A549 (cell line): ENCODE results near the gene HPS5. TPM values are rescaled to one million over a fixed set of nuclear protein-coding genes. Genes with fewer than 3 reads are reported as not detected.

Source experiments
- ATAC-seq, 2 experiments: fragments of 200-7000 bp in 1 of 2; fragments of >200 bp in 1 of 2; cut with Nextera tagmentation in 1 of 2; cut with Tn5 transposase in 1 of 2; 3 replicates each; pipeline versions ENCODE4 v1.8.0 to v1.9.1; 2018 to 2020; ENCODE audit warnings: mild to moderate bottlenecking in 1 of 2, moderate library complexity in 1 of 2
- CTCF ChIA-PET: fragments of 300-600 bp; sonication (Branson Sonifier 250); formaldehyde crosslinking; extraction: SDS; loops from one replicate; lab custom pipeline; 2021; ENCODE audit warnings: antibody characterized with exemption, inconsistent platforms; lab: Yijun Ruan, JAX
- POLR2A ChIA-PET: fragments of 350-600 bp; formaldehyde crosslinking; extraction: SDS; loops from one replicate; lab custom pipeline; 2021; ENCODE audit warnings: antibody characterized with exemption, inconsistent platforms; lab: Yijun Ruan, JAX
- DNase-seq, 2 experiments: peaks; one replicate each; pipeline versions ENCODE4 v3.0.0 to v3.0.0-alpha.2; 2011 to 2016; ENCODE audit warnings: low read depth in 1 of 2, low spot score in 1 of 2
- FAIRE-seq: peaks from 2 replicates; lab custom pipeline; 2011; peaks lifted over from hg19 to GRCh38; lab: Jason Lieb, UNC
- H3K27ac ChIP-seq, 2 experiments: fragments of >200 bp; sonication (Bioruptor Twin); formaldehyde crosslinking; 3 replicates each; pipeline ENCODE4 v1.5.1; 2016 to 2017
- H3K4me1 ChIP-seq: fragments of >200 bp; sonication (Bioruptor Twin); formaldehyde crosslinking; 3 replicates; pipeline ENCODE4 v1.6.1; 2016
- H3K4me2 ChIP-seq: fragments of >200 bp; sonication (Bioruptor Twin); formaldehyde crosslinking; 3 replicates; pipeline ENCODE4 v1.6.1; 2016
- H3K4me3 ChIP-seq: fragments of >200 bp; sonication (Bioruptor Twin); formaldehyde crosslinking; 3 replicates; pipeline ENCODE4 v1.5.1; 2016
- H3K9me3 ChIP-seq: fragments of >200 bp; sonication (Bioruptor Twin); formaldehyde crosslinking; 3 replicates; pipeline ENCODE4 v1.6.1; 2016
- BHLHE40 ChIP-seq: IDR thresholded peaks from 2 replicates; pipeline ENCODE4 v1.6.1; 2012; ENCODE audit warnings: low read depth, low read length, inconsistent platforms
- CHD4 ChIP-seq: fragments of 200-600 bp; sonication (generic); IDR thresholded peaks from 2 replicates; pipeline ENCODE4 v1.6.1; 2016; ENCODE audit warnings: antibody characterized with exemption, mild to moderate bottlenecking, borderline replicate concordance
- EP300 ChIP-seq, 2 experiments: fragments of >200 bp; sonication (Bioruptor Twin); formaldehyde crosslinking; IDR thresholded peaks; 2 replicates in 1 of 2; 3 replicates in 1 of 2; pipeline ENCODE4 v1.6.1; 2016 to 2017
- FOSB ChIP-seq: fragments of 250-450 bp; sonication (Bioruptor Pico); IDR thresholded peaks from 2 replicates; pipeline ENCODE4 v1.5.0; 2020; ENCODE audit warnings: mild to moderate bottlenecking, moderate library complexity
- FOSL2 ChIP-seq, 2 experiments: fragments of 450-650 bp in 1 of 2; fragments of >200 bp in 1 of 2; sonication (Bioruptor Twin) in 1 of 2; formaldehyde crosslinking; IDR thresholded peaks; 2 replicates each; pipeline versions ENCODE4 v1.5.0 to v1.6.1; 2016 to 2020; ENCODE audit warnings: mild to moderate bottlenecking in 1 of 2, moderate library complexity in 1 of 2
- FOXS1 ChIP-seq: fragments of 250-450 bp; sonication (Bioruptor Pico); IDR thresholded peaks from 2 replicates; pipeline ENCODE4 v1.5.0; 2020; ENCODE audit warnings: mild to moderate bottlenecking, moderate library complexity
- GATA3 ChIP-seq: IDR thresholded peaks from 2 replicates; pipeline ENCODE4 v1.6.1; 2012; ENCODE audit warnings: borderline replicate concordance
- HOXB13 ChIP-seq: fragments of 250-450 bp; sonication (Bioruptor Pico); IDR thresholded peaks from 2 replicates; pipeline ENCODE4 v1.5.0; 2020; ENCODE audit warnings: low read depth, mild to moderate bottlenecking, moderate library complexity
- HOXB5 ChIP-seq: fragments of 250-450 bp; sonication (Bioruptor Pico); IDR thresholded peaks from 2 replicates; pipeline ENCODE4 v1.5.0; 2020; ENCODE audit warnings: mild to moderate bottlenecking, moderate library complexity
- KDM5A ChIP-seq: fragments of 200-600 bp; sonication (generic); IDR thresholded peaks from 2 replicates; pipeline ENCODE4 v1.6.1; 2016; ENCODE audit warnings: antibody characterized with exemption, mild to moderate bottlenecking
- MAFK ChIP-seq: fragments of 450-650 bp; IDR thresholded peaks from 2 replicates; pipeline ENCODE4 v1.6.1; 2014; ENCODE audit not compliant: partially characterized antibody
- NPAS2 ChIP-seq: fragments of 250-450 bp; sonication (Bioruptor Pico); IDR thresholded peaks from 2 replicates; pipeline ENCODE4 v1.8.0; 2022; ENCODE audit warnings: mild to moderate bottlenecking, moderate library complexity, borderline replicate concordance
- RAD21 ChIP-seq, 2 experiments: fragments of >200 bp in 1 of 2; sonication (Bioruptor Twin) in 1 of 2; formaldehyde crosslinking in 1 of 2; IDR thresholded peaks in 1 of 2; conservative IDR thresholded peaks in 1 of 2; 2 replicates in 1 of 2; 3 replicates in 1 of 2; pipeline ENCODE4 v1.6.1; 2012 to 2018; ENCODE audit warnings: inconsistent platforms in 1 of 2
- RARB ChIP-seq: fragments of 250-450 bp; sonication (Bioruptor Pico); IDR thresholded peaks from 2 replicates; pipeline ENCODE4 v1.8.0; 2021; ENCODE audit warnings: mild to moderate bottlenecking, moderate library complexity
- RCOR1 ChIP-seq: fragments of 150-350 bp; IDR thresholded peaks from 2 replicates; pipeline ENCODE4 v1.6.1; 2014; ENCODE audit warnings: antibody characterized with exemption, low read length, low read depth
- RFX5 ChIP-seq: fragments of 450-650 bp; IDR thresholded peaks from 2 replicates; pipeline ENCODE4 v1.7.1; 2014; ENCODE audit warnings: antibody characterized with exemption, mild to moderate bottlenecking, moderate library complexity
- TFCP2L1 ChIP-seq: fragments of 250-450 bp; sonication (Bioruptor Pico); IDR thresholded peaks from 2 replicates; pipeline ENCODE4 v1.5.0; 2021; ENCODE audit warnings: mild to moderate bottlenecking
- TP53 ChIP-seq: fragments of 250-450 bp; sonication (Bioruptor Pico); IDR thresholded peaks from 2 replicates; pipeline ENCODE4 v1.5.0; 2021; ENCODE audit warnings: mild to moderate bottlenecking, moderate library complexity
- ZFP36 ChIP-seq: fragments of 450-650 bp; IDR thresholded peaks from 2 replicates; pipeline ENCODE4 v1.6.1; 2014; ENCODE audit warnings: borderline replicate concordance; ENCODE audit not compliant: partially characterized antibody
- WGBS: methylation state at CpG from one replicate; pipeline ENCODE4 v1.1.6; 2017; ENCODE audit errors: missing lambda C conversion rate; 5-methylcytosine and 5-hydroxymethylcytosine counted together
- polyA plus RNA-seq, 4 experiments: library from polyadenylated mRNA; depleted of rRNA in 3 of 4; stranded (reverse); fragments of >200 nt; fragmentation: RNase III in 1 of 4; extraction: RNeasy Plus Mini Kit Qiagen cat#74134 plus additional on column Dnase treatment in 1 of 4; gene quantifications; 2 replicates in 3 of 4; 3 replicates in 1 of 4; pipeline ENCODE4 v1.2.3, GENCODE V29; 2011 to 2017
- TF ChIP-seq, protein P1 (sequence below): fragments of 150-350 bp; IDR thresholded peaks from 2 replicates; pipeline ENCODE4 v1.6.1; 2014; ENCODE audit warnings: low read depth, mild to moderate bottlenecking, low read length
- TF ChIP-seq, protein P2 (sequence below): IDR thresholded peaks from 2 replicates; pipeline ENCODE4 v1.6.1; 2012
- TF ChIP-seq, protein P3 (sequence below): fragments of 200-600 bp; sonication (generic); IDR thresholded peaks from 2 replicates; pipeline ENCODE4 v1.6.1; 2016; ENCODE audit warnings: antibody characterized with exemption, mild to moderate bottlenecking, moderate library complexity
- TF ChIP-seq, protein P4 (sequence below): fragments of 250-450 bp; sonication (Bioruptor Pico); IDR thresholded peaks from 2 replicates; pipeline ENCODE4 v1.5.0; 2021; ENCODE audit warnings: mild to moderate bottlenecking, moderate library complexity, borderline replicate concordance
- TF ChIP-seq, protein P5 (sequence below): IDR thresholded peaks from 2 replicates; pipeline ENCODE4 v1.6.1; 2012; ENCODE audit warnings: low read depth, borderline replicate concordance
- TF ChIP-seq, protein P6 (sequence below): fragments of 450-650 bp; IDR thresholded peaks from 2 replicates; pipeline ENCODE4 v1.6.1; 2014; ENCODE audit warnings: antibody characterized with exemption

The HPS5 gene
- polyA plus RNA-seq, 2 of the 4 experiments (the other 2 are of a cell fraction), result 18.4 to 29.1 TPM

DNA sequence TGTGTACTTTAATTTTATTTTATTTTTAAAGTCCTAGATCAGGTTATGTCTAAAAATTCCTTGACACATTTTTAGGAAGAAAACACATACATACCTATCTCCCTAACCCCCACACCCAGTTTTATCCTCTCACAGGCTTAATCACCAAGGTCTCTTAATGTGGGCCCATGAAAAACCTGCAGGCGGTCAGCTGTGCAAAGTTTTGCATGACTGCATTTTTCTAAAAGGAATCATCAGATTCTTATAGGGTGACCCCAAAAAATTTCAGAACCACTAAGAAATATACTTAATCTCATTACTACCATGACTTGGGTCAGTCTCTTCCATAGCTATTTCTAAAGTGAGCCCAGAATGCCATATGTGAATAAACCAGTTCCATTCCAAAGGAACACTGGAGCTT lies 36.1 kb downstream of the HPS5 start:
- no peak overlapping the region for H3K4me2 ChIP-seq
- FAIRE-seq, result no peak
- H3K27ac ChIP-seq, result no peak overlapping the region
- no peak overlapping the region for H3K4me3 ChIP-seq
- no peaks in the 10 kb centered on the region for H3K4me1 ChIP-seq
- WGBS, result 84% methylated on average over 1 of the region's 1 CpG
- TF ChIP-seq GATA3, result no peak
- TF ChIP-seq CHD4, result no peak
- TF ChIP-seq, protein P1, sequence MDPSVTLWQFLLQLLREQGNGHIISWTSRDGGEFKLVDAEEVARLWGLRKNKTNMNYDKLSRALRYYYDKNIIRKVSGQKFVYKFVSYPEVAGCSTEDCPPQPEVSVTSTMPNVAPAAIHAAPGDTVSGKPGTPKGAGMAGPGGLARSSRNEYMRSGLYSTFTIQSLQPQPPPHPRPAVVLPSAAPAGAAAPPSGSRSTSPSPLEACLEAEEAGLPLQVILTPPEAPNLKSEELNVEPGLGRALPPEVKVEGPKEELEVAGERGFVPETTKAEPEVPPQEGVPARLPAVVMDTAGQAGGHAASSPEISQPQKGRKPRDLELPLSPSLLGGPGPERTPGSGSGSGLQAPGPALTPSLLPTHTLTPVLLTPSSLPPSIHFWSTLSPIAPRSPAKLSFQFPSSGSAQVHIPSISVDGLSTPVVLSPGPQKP, result no peak
- TF ChIP-seq FOSL2 (IDR thresholded peaks at IDR 0.05), result no peak
- no peak for TF ChIP-seq FOSL2 (CRISPR knock-in tag; IDR thresholded peaks at IDR 0.05)
- TF ChIP-seq, protein P2, sequence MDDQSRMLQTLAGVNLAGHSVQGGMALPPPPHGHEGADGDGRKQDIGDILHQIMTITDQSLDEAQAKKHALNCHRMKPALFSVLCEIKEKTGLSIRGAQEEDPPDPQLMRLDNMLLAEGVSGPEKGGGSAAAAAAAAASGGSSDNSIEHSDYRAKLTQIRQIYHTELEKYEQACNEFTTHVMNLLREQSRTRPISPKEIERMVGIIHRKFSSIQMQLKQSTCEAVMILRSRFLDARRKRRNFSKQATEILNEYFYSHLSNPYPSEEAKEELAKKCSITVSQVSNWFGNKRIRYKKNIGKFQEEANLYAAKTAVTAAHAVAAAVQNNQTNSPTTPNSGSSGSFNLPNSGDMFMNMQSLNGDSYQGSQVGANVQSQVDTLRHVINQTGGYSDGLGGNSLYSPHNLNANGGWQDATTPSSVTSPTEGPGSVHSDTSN, result no peak
- TF ChIP-seq, protein P3, sequence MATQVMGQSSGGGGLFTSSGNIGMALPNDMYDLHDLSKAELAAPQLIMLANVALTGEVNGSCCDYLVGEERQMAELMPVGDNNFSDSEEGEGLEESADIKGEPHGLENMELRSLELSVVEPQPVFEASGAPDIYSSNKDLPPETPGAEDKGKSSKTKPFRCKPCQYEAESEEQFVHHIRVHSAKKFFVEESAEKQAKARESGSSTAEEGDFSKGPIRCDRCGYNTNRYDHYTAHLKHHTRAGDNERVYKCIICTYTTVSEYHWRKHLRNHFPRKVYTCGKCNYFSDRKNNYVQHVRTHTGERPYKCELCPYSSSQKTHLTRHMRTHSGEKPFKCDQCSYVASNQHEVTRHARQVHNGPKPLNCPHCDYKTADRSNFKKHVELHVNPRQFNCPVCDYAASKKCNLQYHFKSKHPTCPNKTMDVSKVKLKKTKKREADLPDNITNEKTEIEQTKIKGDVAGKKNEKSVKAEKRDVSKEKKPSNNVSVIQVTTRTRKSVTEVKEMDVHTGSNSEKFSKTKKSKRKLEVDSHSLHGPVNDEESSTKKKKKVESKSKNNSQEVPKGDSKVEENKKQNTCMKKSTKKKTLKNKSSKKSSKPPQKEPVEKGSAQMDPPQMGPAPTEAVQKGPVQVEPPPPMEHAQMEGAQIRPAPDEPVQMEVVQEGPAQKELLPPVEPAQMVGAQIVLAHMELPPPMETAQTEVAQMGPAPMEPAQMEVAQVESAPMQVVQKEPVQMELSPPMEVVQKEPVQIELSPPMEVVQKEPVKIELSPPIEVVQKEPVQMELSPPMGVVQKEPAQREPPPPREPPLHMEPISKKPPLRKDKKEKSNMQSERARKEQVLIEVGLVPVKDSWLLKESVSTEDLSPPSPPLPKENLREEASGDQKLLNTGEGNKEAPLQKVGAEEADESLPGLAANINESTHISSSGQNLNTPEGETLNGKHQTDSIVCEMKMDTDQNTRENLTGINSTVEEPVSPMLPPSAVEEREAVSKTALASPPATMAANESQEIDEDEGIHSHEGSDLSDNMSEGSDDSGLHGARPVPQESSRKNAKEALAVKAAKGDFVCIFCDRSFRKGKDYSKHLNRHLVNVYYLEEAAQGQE, result no peak
- TF ChIP-seq, protein P4, sequence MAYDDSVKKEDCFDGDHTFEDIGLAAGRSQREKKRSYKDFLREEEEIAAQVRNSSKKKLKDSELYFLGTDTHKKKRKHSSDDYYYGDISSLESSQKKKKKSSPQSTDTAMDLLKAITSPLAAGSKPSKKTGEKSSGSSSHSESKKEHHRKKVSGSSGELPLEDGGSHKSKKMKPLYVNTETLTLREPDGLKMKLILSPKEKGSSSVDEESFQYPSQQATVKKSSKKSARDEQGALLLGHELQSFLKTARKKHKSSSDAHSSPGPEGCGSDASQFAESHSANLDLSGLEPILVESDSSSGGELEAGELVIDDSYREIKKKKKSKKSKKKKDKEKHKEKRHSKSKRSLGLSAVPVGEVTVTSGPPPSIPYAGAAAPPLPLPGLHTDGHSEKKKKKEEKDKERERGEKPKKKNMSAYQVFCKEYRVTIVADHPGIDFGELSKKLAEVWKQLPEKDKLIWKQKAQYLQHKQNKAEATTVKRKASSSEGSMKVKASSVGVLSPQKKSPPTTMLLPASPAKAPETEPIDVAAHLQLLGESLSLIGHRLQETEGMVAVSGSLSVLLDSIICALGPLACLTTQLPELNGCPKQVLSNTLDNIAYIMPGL (CRISPR knock-in tag), result no peak
- TF ChIP-seq, protein P5, sequence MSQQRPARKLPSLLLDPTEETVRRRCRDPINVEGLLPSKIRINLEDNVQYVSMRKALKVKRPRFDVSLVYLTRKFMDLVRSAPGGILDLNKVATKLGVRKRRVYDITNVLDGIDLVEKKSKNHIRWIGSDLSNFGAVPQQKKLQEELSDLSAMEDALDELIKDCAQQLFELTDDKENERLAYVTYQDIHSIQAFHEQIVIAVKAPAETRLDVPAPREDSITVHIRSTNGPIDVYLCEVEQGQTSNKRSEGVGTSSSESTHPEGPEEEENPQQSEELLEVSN, result no peak
- TF ChIP-seq, all 56 proteins: peak for 0
- ChIA-PET POLR2A (no interaction called here), CTCF (interaction anchor here (0.8 to 1.3 kb wide), 3 partner anchors 10 to 20 kb away, joined by 3 to 5 read pairs (median 3); no protein-coding TSS in a partner anchor)
- no peak for ATAC-seq
- DNase-seq, result no peak
- no peaks in the 10 kb centered on the region for H3K9me3 ChIP-seq

DNA sequence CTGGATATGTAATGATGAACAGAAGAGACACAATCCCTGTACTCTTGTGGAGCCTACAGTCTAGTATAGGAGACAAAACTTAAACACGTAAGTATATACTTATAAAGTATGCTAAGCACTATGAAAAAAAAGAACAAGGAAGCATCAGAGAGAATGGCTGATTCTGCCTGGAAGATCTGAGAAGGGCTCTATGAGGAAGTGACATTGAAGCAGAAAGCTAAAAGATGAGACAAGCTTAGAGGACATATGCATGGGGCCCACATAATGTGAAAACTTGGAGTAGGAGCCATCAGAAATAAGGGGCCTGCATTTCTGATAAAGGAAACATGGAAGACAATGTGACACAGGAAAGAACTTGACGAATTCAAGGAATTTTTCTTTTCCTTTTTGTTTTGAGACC lies 39.3 kb downstream of the HPS5 start:
- no peak for ATAC-seq
- POLR2A ChIA-PET, result no interaction called here
- CTCF ChIA-PET, result interaction anchor here (0.7 kb wide), 1 partner anchor 394 kb away, joined by 4 read pairs; no protein-coding TSS in a partner anchor
- Histone ChIP-seq H3K4me3 (no peak overlapping the region), H3K27ac (no peak overlapping the region)
- WGBS, result 93% methylated on average over 2 of the region's 2 CpGs
- TF ChIP-seq RAD21 (conservative IDR thresholded peaks at IDR 0.05 in 1 of 2, IDR thresholded peaks at IDR 0.05 in 1 of 2), result no peak
- no peak for TF ChIP-seq EP300 (IDR thresholded peaks at IDR 0.05)
- TF ChIP-seq KDM5A, result no peak
- no peak for TF ChIP-seq HOXB5 (CRISPR knock-in tag)
- TF ChIP-seq GATA3, result no peak
- TF ChIP-seq, protein P5, result no peak
- no peak for TF ChIP-seq TP53 (CRISPR knock-in tag)
- no peak for TF ChIP-seq HOXB13 (CRISPR knock-in tag)
- TF ChIP-seq FOXS1 (CRISPR knock-in tag), result no peak
- no peak for TF ChIP-seq ZFP36
- TF ChIP-seq MAFK, result no peak
- TF ChIP-seq RARB (CRISPR knock-in tag), result no peak
- TF ChIP-seq RFX5, result no peak
- no peak for TF ChIP-seq FOSB
- TF ChIP-seq, protein P6, sequence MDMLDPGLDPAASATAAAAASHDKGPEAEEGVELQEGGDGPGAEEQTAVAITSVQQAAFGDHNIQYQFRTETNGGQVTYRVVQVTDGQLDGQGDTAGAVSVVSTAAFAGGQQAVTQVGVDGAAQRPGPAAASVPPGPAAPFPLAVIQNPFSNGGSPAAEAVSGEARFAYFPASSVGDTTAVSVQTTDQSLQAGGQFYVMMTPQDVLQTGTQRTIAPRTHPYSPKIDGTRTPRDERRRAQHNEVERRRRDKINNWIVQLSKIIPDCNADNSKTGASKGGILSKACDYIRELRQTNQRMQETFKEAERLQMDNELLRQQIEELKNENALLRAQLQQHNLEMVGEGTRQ, result no peak
- no peak for TF ChIP-seq RCOR1
- TF ChIP-seq BHLHE40, result no peak
- no peak for TF ChIP-seq NPAS2
- TF ChIP-seq TFCP2L1 (CRISPR knock-in tag), result no peak
- TF ChIP-seq, all 56 proteins: peak for 0
- no peak overlapping the region for H3K4me2 ChIP-seq
- FAIRE-seq, result no peak
- DNase-seq, result no peak
- H3K4me1 ChIP-seq, result no peaks in the 10 kb centered on the region
- H3K9me3 ChIP-seq, result no peaks in the 10 kb centered on the region
